Measurements from ENCODE around the gene TGFB2.

The TGFB2 gene

DNA sequence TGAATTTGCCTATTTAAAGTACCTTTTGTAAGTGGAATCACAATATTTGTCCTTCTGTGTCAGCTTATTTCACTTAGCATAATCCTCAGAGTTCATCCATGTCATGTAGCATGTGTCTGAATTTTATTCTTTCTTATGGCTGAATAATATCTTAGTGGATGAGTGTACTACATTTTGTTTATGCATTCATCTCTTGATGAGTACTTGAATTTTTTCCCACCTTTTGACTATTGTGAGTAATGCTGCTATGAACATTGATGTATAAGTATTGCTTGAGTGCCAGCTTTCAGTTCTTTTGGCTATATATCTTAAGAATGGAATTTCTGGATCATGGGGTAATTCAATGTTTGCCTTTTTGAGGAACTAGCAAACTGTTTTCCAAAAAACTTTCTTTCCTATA is 84.2 kb downstream of the TGFB2 start:
- no peaks in the 10 kb centered on the region for H3K36me3 ChIP-seq
- no peaks in the 10 kb centered on the region for H4K20me1 ChIP-seq
- TF ChIP-seq Cebpa-rat (IDR thresholded peaks at IDR 0.05), result no peak
- H3K27me3 ChIP-seq, result no peaks in the 10 kb centered on the region
- H3K4me3 ChIP-seq, result no peak overlapping the region
- no peak overlapping the region for H3K9ac ChIP-seq
- no peaks in the 10 kb centered on the region for H3K4me1 ChIP-seq
- no peak overlapping the region for H3K27ac ChIP-seq
- no peak overlapping the region for H3K4me2 ChIP-seq
- H3K9me3 ChIP-seq, result no peaks in the 10 kb centered on the region

DNA sequence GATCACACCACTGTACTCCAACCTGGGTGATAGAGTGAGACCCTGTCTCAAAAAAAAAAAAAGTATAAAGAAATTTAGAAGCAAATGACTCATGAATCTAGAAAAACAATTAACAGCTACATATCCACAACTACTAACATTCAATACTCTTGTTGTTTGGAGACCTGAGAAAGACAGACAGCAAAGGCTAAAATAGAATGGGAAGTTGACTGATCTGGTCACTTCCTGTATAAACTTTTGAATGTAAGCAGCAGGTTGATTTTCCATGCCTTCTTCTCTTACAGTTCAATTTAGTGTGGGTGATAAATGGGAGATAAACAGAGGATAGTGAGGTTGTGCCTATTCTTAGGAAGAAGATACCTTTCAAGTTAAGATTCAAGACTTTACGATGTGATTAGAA is 85.2 kb downstream of the TGFB2 start:
- Histone ChIP-seq H4K20me1 (no peaks in the 10 kb centered on the region), H3K9ac (no peak overlapping the region), H3K27ac (no peak overlapping the region), H3K9me3 (no peaks in the 10 kb centered on the region), H3K4me1 (no peaks in the 10 kb centered on the region), H3K4me2 (no peak overlapping the region), H3K4me3 (no peak overlapping the region), H3K36me3 (no peaks in the 10 kb centered on the region), H3K27me3 (no peaks in the 10 kb centered on the region)
- TF ChIP-seq Cebpa-rat (IDR thresholded peaks at IDR 0.05), result no peak

DNA sequence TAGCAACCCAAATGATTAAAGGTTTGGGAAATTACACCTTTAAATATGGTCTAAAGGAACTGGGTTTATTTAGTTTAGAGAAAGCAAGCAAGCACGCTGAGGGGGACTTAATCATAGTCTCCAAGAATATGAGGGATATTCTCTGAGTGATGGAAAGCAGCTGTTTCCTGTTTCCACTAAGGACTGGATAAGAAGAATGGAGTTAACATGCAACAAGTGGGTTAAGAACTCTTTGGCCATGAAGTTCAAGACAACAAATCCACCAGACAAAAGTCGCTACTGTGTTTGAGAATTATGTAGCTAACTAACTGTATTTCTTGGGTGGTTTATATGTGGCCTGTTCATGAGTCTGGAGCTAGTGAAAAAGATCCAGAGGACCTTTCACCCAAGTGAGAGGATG is 85.7 kb downstream of the TGFB2 start:
- no peak for TF ChIP-seq Cebpa-rat (IDR thresholded peaks at IDR 0.05)
- no peak overlapping the region for H3K9ac ChIP-seq
- no peaks in the 10 kb centered on the region for H4K20me1 ChIP-seq
- no peaks in the 10 kb centered on the region for H3K36me3 ChIP-seq
- no peaks in the 10 kb centered on the region for H3K9me3 ChIP-seq
- no peaks in the 10 kb centered on the region for H3K4me1 ChIP-seq
- H3K4me3 ChIP-seq, result no peak overlapping the region
- no peak overlapping the region for H3K4me2 ChIP-seq
- H3K27ac ChIP-seq, result no peak overlapping the region
- H3K27me3 ChIP-seq, result no peaks in the 10 kb centered on the region

DNA sequence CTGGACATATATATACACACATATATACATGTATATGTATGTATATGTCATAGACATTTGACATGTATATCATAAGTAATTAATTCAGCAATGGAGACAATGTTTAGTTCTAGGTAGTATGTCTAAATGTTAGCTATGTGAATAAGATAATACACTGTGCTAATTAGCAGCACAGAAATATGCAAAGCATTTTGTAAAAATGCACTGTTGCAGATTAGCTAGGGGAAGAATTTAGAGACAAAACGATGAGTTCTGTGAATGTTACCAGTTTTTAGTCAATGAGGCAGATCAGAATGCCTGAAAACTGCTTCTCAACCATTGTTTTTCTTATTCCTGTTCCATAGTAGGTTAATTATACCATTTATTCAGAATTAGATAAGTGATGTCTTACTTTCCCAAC is 86.3 kb downstream of the TGFB2 start:
- Histone ChIP-seq H3K4me2 (no peak overlapping the region), H3K27me3 (no peaks in the 10 kb centered on the region), H3K27ac (no peak overlapping the region), H3K4me3 (no peak overlapping the region), H3K9me3 (no peaks in the 10 kb centered on the region), H4K20me1 (no peaks in the 10 kb centered on the region), H3K36me3 (no peaks in the 10 kb centered on the region), H3K4me1 (no peaks in the 10 kb centered on the region), H3K9ac (no peak overlapping the region)
- TF ChIP-seq Cebpa-rat (IDR thresholded peaks at IDR 0.05), result no peak

DNA sequence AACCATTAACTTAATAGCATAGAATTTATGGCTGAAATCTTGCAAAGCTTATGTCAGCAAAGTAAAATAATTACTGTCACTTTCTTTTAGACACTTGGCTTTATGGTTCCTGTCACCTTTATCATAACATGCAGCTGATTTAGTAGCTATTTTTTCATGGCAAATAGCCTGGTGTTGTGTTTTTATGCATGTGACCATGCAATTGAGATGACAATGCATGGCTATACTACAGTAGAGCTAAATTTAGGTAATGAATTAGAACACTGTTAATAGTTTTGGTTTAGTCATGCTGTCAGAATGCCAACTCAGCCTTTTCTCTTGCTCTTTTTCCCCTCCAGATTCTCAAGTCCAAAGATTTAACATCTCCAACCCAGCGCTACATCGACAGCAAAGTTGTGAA is 88.6 kb downstream of the TGFB2 start:
- no peaks in the 10 kb centered on the region for H3K9me3 ChIP-seq
- TF ChIP-seq Cebpa-rat (IDR thresholded peaks at IDR 0.05), result no peak

DNA sequence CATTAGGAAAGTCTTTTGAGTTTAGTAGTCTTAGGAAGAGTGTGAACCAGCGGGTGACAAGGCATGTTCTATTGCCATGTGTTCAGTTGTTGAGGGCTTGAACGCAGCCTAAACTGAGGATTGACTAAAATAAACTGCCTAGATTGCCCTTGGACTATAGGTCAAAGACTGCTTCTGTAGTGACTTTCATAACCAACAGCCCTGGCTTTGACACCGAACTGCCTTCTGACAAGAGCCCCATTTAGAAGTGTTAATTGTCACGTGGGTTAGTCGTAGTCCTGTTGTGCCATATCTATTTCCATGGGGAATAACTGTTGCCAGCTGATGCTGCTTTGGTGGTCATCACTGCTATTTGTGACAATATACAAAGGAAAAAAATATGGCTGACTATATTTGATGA is 90.4 kb downstream of the TGFB2 start:
- Histone ChIP-seq H3K4me1 (no peaks in the 10 kb centered on the region), H4K20me1 (no peaks in the 10 kb centered on the region), H3K4me3 (no peak overlapping the region), H3K9me3 (no peaks in the 10 kb centered on the region), H3K4me2 (no peak overlapping the region), H3K9ac (no peak overlapping the region), H3K36me3 (no peaks in the 10 kb centered on the region), H3K27me3 (no peaks in the 10 kb centered on the region), H3K27ac (no peak overlapping the region)
- no peak for TF ChIP-seq Cebpa-rat (IDR thresholded peaks at IDR 0.05)

More for the DNA sequence above, 88.6 kb downstream of the TGFB2 start:
- no peaks in the 10 kb centered on the region for H3K36me3 ChIP-seq
- no peak overlapping the region for H3K4me2 ChIP-seq
- no peak overlapping the region for H3K9ac ChIP-seq
- H3K4me3 ChIP-seq, result no peak overlapping the region
- no peak overlapping the region for H3K27ac ChIP-seq
- no peaks in the 10 kb centered on the region for H3K4me1 ChIP-seq
- no peaks in the 10 kb centered on the region for H4K20me1 ChIP-seq
- no peaks in the 10 kb centered on the region for H3K27me3 ChIP-seq

DNA sequence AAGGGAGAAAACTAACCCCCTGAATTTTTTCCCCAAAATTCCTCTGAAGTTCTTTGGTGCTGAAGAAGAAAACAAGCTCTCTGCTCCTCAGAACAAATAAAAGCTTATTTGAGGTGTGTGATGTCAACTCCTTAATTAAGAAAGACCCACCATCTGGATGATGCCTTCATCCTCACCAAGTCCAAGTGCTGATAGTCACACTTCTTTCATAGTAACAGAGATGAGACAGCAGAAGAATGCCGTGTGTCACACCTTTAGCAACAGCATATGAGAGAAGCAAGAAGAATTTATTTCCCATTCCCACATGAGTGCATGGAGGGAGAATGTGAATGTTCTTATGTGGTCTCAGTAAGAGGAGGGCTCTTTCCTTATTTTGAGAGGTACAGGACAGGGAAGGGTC is 91.2 kb downstream of the TGFB2 start:
- no peak overlapping the region for H3K9ac ChIP-seq
- H4K20me1 ChIP-seq, result no peaks in the 10 kb centered on the region
- H3K36me3 ChIP-seq, result no peaks in the 10 kb centered on the region
- no peaks in the 10 kb centered on the region for H3K27me3 ChIP-seq
- no peak overlapping the region for H3K4me3 ChIP-seq
- TF ChIP-seq Cebpa-rat (IDR thresholded peaks at IDR 0.05), result no peak
- no peaks in the 10 kb centered on the region for H3K4me1 ChIP-seq
- no peak overlapping the region for H3K4me2 ChIP-seq
- no peaks in the 10 kb centered on the region for H3K9me3 ChIP-seq
- no peak overlapping the region for H3K27ac ChIP-seq

DNA sequence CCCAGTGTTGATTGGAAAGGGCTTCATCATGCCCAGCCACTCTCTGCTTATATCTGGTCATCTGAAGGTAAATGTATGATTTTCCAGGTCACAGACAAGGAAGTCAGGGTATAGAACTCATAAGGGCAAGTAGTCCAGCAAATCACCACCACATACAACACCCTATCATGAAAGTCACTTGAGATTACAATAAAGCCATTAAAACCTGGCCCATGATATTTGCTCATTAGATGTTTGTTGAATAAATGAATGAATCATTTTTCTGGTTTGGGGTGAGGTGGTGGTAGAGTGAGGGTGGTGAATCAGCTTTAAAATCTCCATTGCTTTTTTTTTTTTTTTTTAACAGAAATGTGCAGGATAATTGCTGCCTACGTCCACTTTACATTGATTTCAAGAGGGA is 91.9 kb downstream of the TGFB2 start:
- no peak overlapping the region for H3K4me2 ChIP-seq
- no peak overlapping the region for H3K4me3 ChIP-seq
- no peak overlapping the region for H3K9ac ChIP-seq
- H3K27ac ChIP-seq, result no peak overlapping the region
- H3K27me3 ChIP-seq, result no peaks in the 10 kb centered on the region
- H3K9me3 ChIP-seq, result no peaks in the 10 kb centered on the region
- H4K20me1 ChIP-seq, result no peaks in the 10 kb centered on the region
- TF ChIP-seq Cebpa-rat (IDR thresholded peaks at IDR 0.05), result no peak
- no peaks in the 10 kb centered on the region for H3K36me3 ChIP-seq
- H3K4me1 ChIP-seq, result no peaks in the 10 kb centered on the region

DNA sequence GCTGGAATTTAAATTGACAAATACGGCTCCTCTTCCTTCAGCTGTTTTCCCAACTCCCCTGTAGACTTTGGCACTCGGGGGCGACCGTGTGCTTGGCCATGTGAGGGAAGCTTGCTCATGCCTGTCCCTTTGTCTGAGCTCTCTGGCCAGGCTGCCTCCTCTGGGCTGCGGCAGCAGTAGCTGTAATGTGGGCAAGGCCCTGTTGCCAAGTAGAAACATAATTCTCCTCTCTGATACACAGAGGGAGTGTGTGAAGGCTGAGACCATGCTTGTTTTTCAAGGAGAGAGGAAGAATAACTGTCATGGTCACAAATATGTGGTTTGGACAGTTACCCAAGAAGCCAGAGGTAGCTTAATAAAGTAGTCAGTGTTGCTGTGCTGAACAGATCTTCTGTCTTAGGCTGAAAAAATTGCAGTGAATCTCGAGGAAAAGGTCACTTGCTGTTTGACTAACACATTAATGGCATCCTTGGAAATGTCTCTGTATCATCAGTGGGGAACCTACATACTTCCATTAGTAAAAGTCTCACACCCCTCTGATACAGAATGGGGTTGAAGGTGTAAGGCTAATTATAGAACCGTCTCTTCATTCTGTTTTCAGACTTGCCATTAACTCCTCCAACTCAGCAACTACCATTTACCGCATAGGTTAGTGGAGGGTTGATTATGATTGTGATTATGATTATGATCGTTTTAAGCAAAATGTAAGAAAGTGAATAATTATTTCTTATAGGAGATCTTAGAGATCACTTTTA is 94.6 kb downstream of the TGFB2 start:
- Histone ChIP-seq H3K4me1 (no peaks in the 10 kb centered on the region), H3K9me3 (no peaks in the 10 kb centered on the region), H3K4me3 (no peak overlapping the region), H3K36me3 (no peaks in the 10 kb centered on the region), H3K9ac (no peak overlapping the region), H3K4me2 (no peak overlapping the region), H4K20me1 (no peaks in the 10 kb centered on the region), H3K27ac (no peak overlapping the region), H3K27me3 (no peaks in the 10 kb centered on the region)
- no peak for TF ChIP-seq Cebpa-rat (IDR thresholded peaks at IDR 0.05)

DNA sequence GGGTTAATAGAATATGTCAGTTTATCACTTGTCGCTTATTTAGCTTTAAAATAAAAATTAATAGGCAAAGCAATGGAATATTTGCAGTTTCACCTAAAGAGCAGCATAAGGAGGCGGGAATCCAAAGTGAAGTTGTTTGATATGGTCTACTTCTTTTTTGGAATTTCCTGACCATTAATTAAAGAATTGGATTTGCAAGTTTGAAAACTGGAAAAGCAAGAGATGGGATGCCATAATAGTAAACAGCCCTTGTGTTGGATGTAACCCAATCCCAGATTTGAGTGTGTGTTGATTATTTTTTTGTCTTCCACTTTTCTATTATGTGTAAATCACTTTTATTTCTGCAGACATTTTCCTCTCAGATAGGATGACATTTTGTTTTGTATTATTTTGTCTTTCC is 98.1 kb downstream of the TGFB2 start:
- H3K9ac ChIP-seq, result no peak overlapping the region
- H3K4me3 ChIP-seq, result no peak overlapping the region
- no peaks in the 10 kb centered on the region for H3K4me1 ChIP-seq
- H3K27ac ChIP-seq, result no peak overlapping the region
- H4K20me1 ChIP-seq, result no peaks in the 10 kb centered on the region
- H3K9me3 ChIP-seq, result no peaks in the 10 kb centered on the region
- no peaks in the 10 kb centered on the region for H3K36me3 ChIP-seq
- no peak for TF ChIP-seq Cebpa-rat (IDR thresholded peaks at IDR 0.05)
- H3K4me2 ChIP-seq, result no peak overlapping the region
- no peaks in the 10 kb centered on the region for H3K27me3 ChIP-seq

DNA sequence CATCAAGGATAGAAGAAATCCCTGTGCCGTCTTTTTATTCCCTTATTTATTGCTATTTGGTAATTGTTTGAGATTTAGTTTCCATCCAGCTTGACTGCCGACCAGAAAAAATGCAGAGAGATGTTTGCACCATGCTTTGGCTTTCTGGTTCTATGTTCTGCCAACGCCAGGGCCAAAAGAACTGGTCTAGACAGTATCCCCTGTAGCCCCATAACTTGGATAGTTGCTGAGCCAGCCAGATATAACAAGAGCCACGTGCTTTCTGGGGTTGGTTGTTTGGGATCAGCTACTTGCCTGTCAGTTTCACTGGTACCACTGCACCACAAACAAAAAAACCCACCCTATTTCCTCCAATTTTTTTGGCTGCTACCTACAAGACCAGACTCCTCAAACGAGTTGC is 99.0 kb downstream of the TGFB2 start:
- Histone ChIP-seq H3K27ac (no peak overlapping the region), H4K20me1 (no peaks in the 10 kb centered on the region), H3K4me2 (no peak overlapping the region), H3K9me3 (no peaks in the 10 kb centered on the region), H3K36me3 (no peaks in the 10 kb centered on the region), H3K4me3 (no peak overlapping the region), H3K9ac (no peak overlapping the region), H3K4me1 (no peaks in the 10 kb centered on the region), H3K27me3 (no peaks in the 10 kb centered on the region)
- TF ChIP-seq Cebpa-rat (IDR thresholded peaks at IDR 0.05), result no peak

Measured in BLaER1 (cell line).